PC-3 (cell line): ENCODE results near the gene KLHL15.

Experiments
- CTCF ChIP-seq: fragments of 300-600 bp; sonication (generic); conservative IDR thresholded peaks from 2 replicates; pipeline ENCODE4 v1.5.1; 2017; ENCODE audit warnings: antibody characterized with exemption, low read depth, mild to moderate bottlenecking, low read length
- EZH2phosphoT487 ChIP-seq: fragments of 300-600 bp; sonication (generic); IDR thresholded peaks from 2 replicates; pipeline ENCODE4 v1.6.1; 2018; ENCODE audit warnings: mild to moderate bottlenecking, antibody characterized with exemption, low read length, borderline replicate concordance

- no peak for TF ChIP-seq CTCF
- TF ChIP-seq EZH2phosphoT487 = no peak
These were observed 37.3 kb downstream of the KLHL15 start for GRCh38 chrX:23989689-23990088.
